ENCODE results near the gene PSMB7. TPM values are rescaled to one million over a fixed set of nuclear protein-coding genes. Genes with fewer than 3 reads are reported as not detected.

Gene PSMB7
- total RNA-seq, 1 donor from 2014 or later = 225 TPM

GRCh38 chr9:124411514-124412227, 3.6 kb downstream of the PSMB7 start:
- Mint-ChIP-seq H3K9me3 (peaks cover 4% of the 10 kb centered on the region), H3K36me3 (ENCODE audit: low read depth) (peaks cover 65% of the 10 kb centered on the region), H3K27ac (no peak overlapping the region), H3K4me1 (peaks cover 31% of the 10 kb centered on the region), H3K27me3 (no peaks in the 10 kb centered on the region), H3K4me3 (no peak overlapping the region)
- no peak for DNase-seq
- intact Hi-C loops (cut with micrococcal nuclease) = loop anchor here (10.0 kb wide), 3 partner anchors 453 to 1467 kb away; partner anchors contain the start of genes ARPC5L, RABGAP1 and RPL35

- H3K4me1 Mint-ChIP-seq = peaks cover 28% of the 10 kb centered on the region
- H3K4me3 Mint-ChIP-seq = no peak overlapping the region
- intact Hi-C loops (cut with micrococcal nuclease) = loop anchor here (10.0 kb wide), 3 partner anchors 454 to 1466 kb away; partner anchors contain the start of genes ARPC5L, RABGAP1 and RPL35
- H3K27ac Mint-ChIP-seq = no peak overlapping the region
- H3K9me3 Mint-ChIP-seq = peaks cover under 1% of the 10 kb centered on the region
- DNase-seq = no peak
- H3K27me3 Mint-ChIP-seq = no peaks in the 10 kb centered on the region
- H3K36me3 Mint-ChIP-seq (ENCODE audit: low read depth) = peaks cover 75% of the 10 kb centered on the region
Observed at GRCh38 chr9:124410321-124410913, 4.8 kb downstream of the PSMB7 start.

- DNase-seq = no peak
- intact Hi-C loops (cut with micrococcal nuclease) = no loop called here
- Mint-ChIP-seq H3K27ac (no peak overlapping the region), H3K4me1 (peaks cover 29% of the 10 kb centered on the region), H3K36me3 (ENCODE audit: low read depth) (peaks cover 74% of the 10 kb centered on the region), H3K9me3 (no peaks in the 10 kb centered on the region), H3K27me3 (no peaks in the 10 kb centered on the region), H3K4me3 (no peak overlapping the region)
Observed at GRCh38 chr9:124409410-124409809, 5.8 kb downstream of the PSMB7 start.

- no peak for DNase-seq
- Mint-ChIP-seq H3K36me3 (ENCODE audit: low read depth) (peaks cover 63% of the 10 kb centered on the region), H3K4me3 (no peak overlapping the region), H3K27me3 (no peaks in the 10 kb centered on the region), H3K4me1 (peaks cover 11% of the 10 kb centered on the region), H3K27ac (no peak overlapping the region), H3K9me3 (no peaks in the 10 kb centered on the region)
- intact Hi-C loops (cut with micrococcal nuclease) = no loop called here
Observed at GRCh38 chr9:124403246-124403645, 12.0 kb downstream of the PSMB7 start.

- peaks cover 41% of the 10 kb centered on the region for H3K36me3 Mint-ChIP-seq (ENCODE audit: low read depth)
Observed at GRCh38 chr9:124399968-124400940, 15.0 kb downstream of the PSMB7 start.

GRCh38 chr9:124399323-124399967, 15.8 kb downstream of the PSMB7 start:
- Mint-ChIP-seq H3K27ac (no peak overlapping the region), H3K36me3 (ENCODE audit: low read depth) (peaks cover 39% of the 10 kb centered on the region), H3K9me3 (no peaks in the 10 kb centered on the region), H3K4me3 (no peak overlapping the region), H3K4me1 (peaks cover 12% of the 10 kb centered on the region), H3K27me3 (no peaks in the 10 kb centered on the region)
- intact Hi-C loops (cut with micrococcal nuclease) = no loop called here
- DNase-seq = no peak

More at GRCh38 chr9:124399968-124400940, 15.0 kb downstream of the PSMB7 start:
- Mint-ChIP-seq H3K9me3 (no peaks in the 10 kb centered on the region), H3K27ac (peak overlapping the region; percentile 44), H3K27me3 (no peaks in the 10 kb centered on the region), H3K4me1 (peaks cover 9% of the 10 kb centered on the region), H3K4me3 (no peak overlapping the region)
- no peak for DNase-seq
- intact Hi-C loops (cut with micrococcal nuclease) = no loop called here

GRCh38 chr9:124398191-124398935, 16.9 kb downstream of the PSMB7 start:
- H3K9me3 Mint-ChIP-seq = no peaks in the 10 kb centered on the region
- no peak overlapping the region for H3K4me3 Mint-ChIP-seq
- H3K27me3 Mint-ChIP-seq = no peaks in the 10 kb centered on the region
- intact Hi-C loops (cut with micrococcal nuclease) = no loop called here
- no peak for DNase-seq
- H3K27ac Mint-ChIP-seq = no peak overlapping the region
- peaks cover 21% of the 10 kb centered on the region for H3K4me1 Mint-ChIP-seq
- H3K36me3 Mint-ChIP-seq (ENCODE audit: low read depth) = peaks cover 36% of the 10 kb centered on the region

- DNase-seq = no peak
- Mint-ChIP-seq H3K9me3 (no peaks in the 10 kb centered on the region), H3K4me3 (no peak overlapping the region), H3K4me1 (peaks cover 21% of the 10 kb centered on the region), H3K27me3 (no peaks in the 10 kb centered on the region), H3K36me3 (ENCODE audit: low read depth) (peaks cover 22% of the 10 kb centered on the region), H3K27ac (no peak overlapping the region)
- intact Hi-C loops (cut with micrococcal nuclease) = no loop called here
Observed at GRCh38 chr9:124395826-124396225, 19.4 kb downstream of the PSMB7 start.

- DNase-seq = no peak
- Mint-ChIP-seq H3K27me3 (no peaks in the 10 kb centered on the region), H3K27ac (no peak overlapping the region), H3K4me3 (no peak overlapping the region), H3K4me1 (peaks cover 25% of the 10 kb centered on the region), H3K9me3 (no peaks in the 10 kb centered on the region), H3K36me3 (ENCODE audit: low read depth) (peaks cover 18% of the 10 kb centered on the region)
- intact Hi-C loops (cut with micrococcal nuclease) = no loop called here
Observed at GRCh38 chr9:124394596-124394995, 20.6 kb downstream of the PSMB7 start.

GRCh38 chr9:124394167-124394566, 21.1 kb downstream of the PSMB7 start:
- intact Hi-C loops (cut with micrococcal nuclease) = no loop called here
- no peaks in the 10 kb centered on the region for H3K27me3 Mint-ChIP-seq
- H3K4me3 Mint-ChIP-seq = no peak overlapping the region
- DNase-seq = no peak
- no peaks in the 10 kb centered on the region for H3K9me3 Mint-ChIP-seq
- peaks cover 30% of the 10 kb centered on the region for H3K4me1 Mint-ChIP-seq
- H3K36me3 Mint-ChIP-seq (ENCODE audit: low read depth) = peaks cover 18% of the 10 kb centered on the region
- H3K27ac Mint-ChIP-seq = peak overlapping the region; percentile 60

GRCh38 chr9:124392871-124393460, 22.3 kb downstream of the PSMB7 start:
- H3K4me1 Mint-ChIP-seq = peaks cover 33% of the 10 kb centered on the region
- intact Hi-C loops (cut with micrococcal nuclease) = no loop called here
- no peaks in the 10 kb centered on the region for H3K27me3 Mint-ChIP-seq
- H3K36me3 Mint-ChIP-seq (ENCODE audit: low read depth) = peaks cover 15% of the 10 kb centered on the region
- DNase-seq = no peak
- H3K4me3 Mint-ChIP-seq = no peak overlapping the region
- H3K27ac Mint-ChIP-seq = no peak overlapping the region
- H3K9me3 Mint-ChIP-seq = no peaks in the 10 kb centered on the region

GRCh38 chr9:124392254-124392870, 22.9 kb downstream of the PSMB7 start:
- no peak overlapping the region for H3K4me3 Mint-ChIP-seq
- H3K9me3 Mint-ChIP-seq = no peaks in the 10 kb centered on the region
- intact Hi-C loops (cut with micrococcal nuclease) = no loop called here
- no peaks in the 10 kb centered on the region for H3K27me3 Mint-ChIP-seq
- DNase-seq = no peak
- H3K27ac Mint-ChIP-seq = no peak overlapping the region
- peaks cover 33% of the 10 kb centered on the region for H3K4me1 Mint-ChIP-seq
- H3K36me3 Mint-ChIP-seq (ENCODE audit: low read depth) = peaks cover 15% of the 10 kb centered on the region
